NCI-H2196 (cell line): ENCODE data around the gene LCP1.

Experiments
- DNase-seq: peaks from one replicate; lab custom pipeline; 2025; ENCODE audit not compliant: unreplicated experiment; lab: John Stamatoyannopoulos, UW

The LCP1 gene

DNA sequence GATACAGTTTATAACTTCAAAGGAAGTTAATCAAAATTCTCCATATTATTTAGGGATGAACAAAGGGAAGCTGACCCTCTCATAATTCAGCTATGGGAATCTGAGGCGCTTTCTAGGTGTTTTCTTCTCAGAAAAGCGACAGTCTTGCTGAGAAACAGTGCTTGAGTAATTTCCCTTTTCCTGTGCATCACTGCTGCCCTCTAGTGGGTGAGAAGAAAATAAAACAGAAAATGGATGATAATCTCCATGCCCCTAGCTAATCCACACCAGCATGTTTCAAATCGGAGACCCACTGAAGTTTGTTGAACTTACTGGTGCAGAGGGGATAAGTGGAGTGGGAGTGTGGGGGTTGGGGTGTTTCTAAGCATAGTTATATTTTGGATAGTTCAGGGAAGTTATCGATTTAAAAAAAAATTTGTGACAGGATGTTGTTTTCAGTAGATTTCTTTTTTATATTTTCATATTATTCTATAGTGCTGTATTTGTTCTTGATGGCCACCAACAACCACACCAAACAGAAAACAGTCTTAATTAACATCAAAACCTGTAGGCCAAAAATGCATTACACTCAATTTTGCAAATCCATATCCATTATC, 21.4 kb downstream of the LCP1 start:
- peak; percentile 28 for DNase-seq

DNA sequence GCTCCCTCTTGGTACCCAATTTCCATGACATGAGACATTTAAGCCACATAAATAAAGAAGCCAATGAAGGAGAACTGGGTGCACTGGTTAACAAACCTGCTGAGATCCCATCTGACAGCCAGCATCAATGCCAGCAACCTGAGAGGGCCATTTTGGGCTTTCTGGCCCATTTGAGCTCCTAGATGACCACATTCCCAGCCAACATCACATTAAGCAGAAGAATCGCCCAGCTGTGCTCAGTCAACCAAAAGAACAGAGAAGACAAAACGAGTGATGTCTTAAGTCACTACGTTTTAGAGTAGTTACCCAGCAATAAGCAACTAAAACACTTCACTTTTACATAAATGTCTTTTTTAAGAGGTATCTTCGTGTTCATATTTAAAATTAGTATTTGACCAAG, 21.9 kb downstream of the LCP1 start:
- DNase-seq: no peak

DNA sequence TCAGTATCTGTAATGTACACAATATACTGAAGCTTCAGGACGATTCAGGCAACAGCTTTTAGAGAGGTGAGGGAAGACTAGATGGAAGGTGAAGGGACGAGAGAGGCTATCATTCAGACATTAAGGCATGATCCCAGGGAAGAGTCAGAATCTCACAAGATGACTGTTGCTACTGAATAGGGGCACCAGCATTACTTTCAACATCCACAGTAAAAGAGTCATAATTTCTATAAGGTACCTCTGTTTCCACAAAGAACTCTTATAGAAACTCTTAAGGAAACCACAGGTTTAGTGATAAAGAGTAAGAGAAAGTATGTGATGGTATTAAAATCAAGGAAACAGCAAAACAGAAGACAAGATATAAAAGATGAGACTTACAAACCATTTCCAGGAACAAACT, 23.0 kb downstream of the LCP1 start:
- DNase-seq: no peak

- no peak for DNase-seq
Measured at GRCh38 chr13:46158222-46158621, 23.8 kb downstream of the LCP1 start.

- no peak for DNase-seq
Measured at GRCh38 chr13:46154136-46154801, 27.7 kb downstream of the LCP1 start.

DNA sequence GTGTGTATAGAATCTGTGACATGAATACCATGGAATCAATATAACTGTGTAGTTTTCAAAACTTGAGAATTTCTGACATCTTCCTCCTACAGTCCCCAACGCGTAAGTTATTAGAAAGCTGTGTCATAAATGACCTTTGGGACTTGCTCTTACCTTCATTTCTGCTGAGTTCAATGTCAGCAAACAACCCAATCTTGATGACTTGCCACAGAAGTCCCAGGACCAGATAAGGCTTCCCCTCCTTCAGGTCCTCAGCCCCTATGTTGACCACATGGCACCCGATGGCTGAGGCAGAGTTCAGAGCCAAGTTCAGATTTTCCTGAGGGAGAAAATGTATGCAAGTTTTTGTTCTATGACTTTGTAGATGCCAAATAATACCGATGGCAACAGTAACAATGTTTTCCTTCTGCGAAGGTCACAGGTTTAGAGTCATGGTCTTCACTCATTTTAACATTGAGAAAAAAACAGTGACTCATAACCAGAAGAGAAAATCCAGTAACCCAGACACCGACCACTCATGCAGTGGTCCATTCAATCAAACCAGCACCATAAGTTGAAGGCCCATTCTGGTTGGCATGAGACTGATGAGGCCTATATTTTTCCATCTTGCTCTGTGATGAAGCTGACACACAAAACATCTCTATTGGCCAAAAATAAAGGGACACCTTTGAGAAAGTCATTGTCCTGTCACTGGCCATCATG, 29.2 kb downstream of the LCP1 start:
- DNase-seq: no peak

GRCh38 chr13:46150134-46150693, 31.8 kb downstream of the LCP1 start:
- DNase-seq: no peak

GRCh38 chr13:46149272-46150133, 32.5 kb downstream of the LCP1 start:
- no peak for DNase-seq

GRCh38 chr13:46146898-46147297, 35.1 kb downstream of the LCP1 start:
- no peak for DNase-seq

- DNase-seq: no peak
Measured at GRCh38 chr13:46145950-46146349, 36.0 kb downstream of the LCP1 start.

DNA sequence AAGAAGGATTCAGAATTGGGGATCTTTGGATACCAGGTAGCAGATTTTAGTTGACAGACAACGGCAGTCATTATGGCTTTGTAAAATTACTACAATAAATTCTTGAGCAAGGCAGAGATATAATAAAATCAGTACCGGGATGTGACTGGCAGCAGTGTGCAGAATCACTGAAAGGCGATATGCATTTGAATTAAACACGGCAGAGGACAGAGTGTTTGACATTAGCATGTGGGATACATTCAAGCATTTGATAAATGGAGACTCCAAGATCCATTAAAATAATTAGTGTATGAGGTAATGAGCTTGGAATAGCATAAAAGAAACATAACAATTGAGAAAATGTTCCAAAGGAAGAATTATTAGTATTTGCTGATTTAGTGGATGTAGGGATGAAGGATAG, 36.8 kb downstream of the LCP1 start:
- DNase-seq: no peak

- DNase-seq: peak; percentile 8
Measured at GRCh38 chr13:46143184-46143701, 38.7 kb downstream of the LCP1 start.

- DNase-seq: no peak
Measured at GRCh38 chr13:46142776-46143175, 39.2 kb downstream of the LCP1 start.

DNA sequence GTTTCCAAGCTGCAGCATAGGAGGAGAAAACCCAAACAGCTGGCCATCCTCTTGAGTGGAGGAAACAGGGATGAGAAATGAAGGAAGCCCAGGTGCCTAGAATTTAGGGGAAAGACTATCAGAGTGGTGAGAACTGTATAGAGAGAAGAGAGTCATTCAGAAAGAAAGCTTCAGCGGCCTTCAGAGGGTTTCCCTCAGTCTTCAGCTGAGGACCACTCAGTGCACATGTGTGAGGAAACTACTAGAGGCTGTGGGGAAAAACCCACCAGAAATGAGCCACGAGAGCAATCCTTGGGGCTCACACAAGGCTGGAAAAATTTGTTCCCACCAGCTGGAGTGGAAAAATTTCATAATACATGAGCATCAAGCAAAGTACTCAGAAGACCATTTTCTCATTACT, 41.9 kb downstream of the LCP1 start:
- DNase-seq: no peak

- no peak for DNase-seq
Measured at GRCh38 chr13:46137627-46138317, 44.2 kb downstream of the LCP1 start.

- DNase-seq: no peak
Measured at GRCh38 chr13:46136688-46137087, 45.3 kb downstream of the LCP1 start.

DNA sequence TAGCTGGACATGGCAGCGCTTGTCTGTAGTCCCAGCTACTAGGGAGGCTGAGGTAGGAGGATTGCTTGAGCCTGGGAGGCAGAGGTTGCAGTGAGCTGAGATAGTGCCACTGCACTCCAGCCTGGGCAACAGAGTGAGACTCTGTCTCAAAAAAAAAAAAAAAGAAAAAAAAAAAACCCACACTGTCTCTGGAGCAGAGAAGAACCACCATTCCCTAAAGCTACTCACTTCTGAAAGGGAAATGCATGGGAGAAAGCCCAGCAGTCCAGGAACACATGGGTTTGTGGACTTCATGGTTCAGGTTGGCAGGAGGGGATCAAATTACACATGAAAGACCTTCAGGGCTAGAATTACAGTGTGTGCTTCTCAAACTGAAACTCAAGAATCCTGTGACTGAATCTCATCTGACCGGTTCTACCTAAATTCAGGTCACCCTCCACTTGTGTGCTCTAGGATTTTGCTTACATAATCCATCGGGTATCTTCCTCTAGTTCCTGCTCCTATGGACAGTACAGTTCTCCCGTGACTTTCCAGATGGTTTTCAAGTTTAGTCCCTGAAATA, 46.9 kb downstream of the LCP1 start:
- DNase-seq: peak; percentile 34

GRCh38 chr13:46134494-46134893, 47.5 kb downstream of the LCP1 start:
- no peak for DNase-seq

DNA sequence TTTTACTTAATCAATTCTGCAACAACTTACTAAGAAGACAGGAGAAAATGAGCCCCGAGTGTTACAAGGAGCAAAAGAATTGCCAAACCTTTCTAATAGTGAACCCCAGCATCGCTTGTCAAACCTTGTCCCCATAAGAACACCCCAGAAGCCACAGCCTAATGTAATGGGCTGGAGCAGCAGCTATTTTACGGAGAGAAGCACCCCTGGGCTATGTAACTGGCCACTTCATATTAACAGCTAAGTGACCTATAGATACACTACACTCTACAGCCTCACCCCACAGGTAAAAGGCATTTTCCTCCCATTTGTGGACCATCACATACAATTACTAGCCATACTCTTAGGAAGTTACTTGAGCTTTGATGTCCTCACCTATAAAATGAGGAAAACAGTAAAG, 49.9 kb downstream of the LCP1 start:
- DNase-seq: no peak

DNA sequence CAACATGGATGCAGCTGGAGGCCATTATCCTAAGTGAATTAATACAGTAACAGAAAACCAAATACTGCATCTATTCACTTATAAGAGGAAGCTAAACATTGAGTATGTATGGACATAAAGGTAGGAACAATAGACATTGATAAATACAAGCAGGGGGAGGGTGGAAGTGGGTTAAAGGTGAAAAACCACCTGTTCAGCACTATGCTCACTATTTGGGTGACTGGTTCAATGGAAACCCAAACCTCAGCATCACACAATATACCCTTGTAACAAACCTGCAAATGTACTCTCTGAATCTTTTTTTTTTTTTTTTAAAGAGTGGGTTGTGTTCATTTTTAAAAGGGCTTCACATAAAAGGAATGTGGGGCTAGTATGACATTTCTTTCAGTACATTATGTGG, 50.3 kb downstream of the LCP1 start:
- no peak for DNase-seq
